Muscle of leg (tissue), 11 donors: ENCODE data around the gene SLC20A1. TPM values are rescaled to one million over a fixed set of nuclear protein-coding genes. Genes with fewer than 3 reads are reported as not detected.

ENCODE experiments used
- DNase-seq: peaks from one replicate; pipeline ENCODE4 v3.0.0; 2013
- H3K27ac ChIP-seq: one replicate; pipeline ENCODE4 v1.5.1; 2013; ENCODE audit warnings: mild to moderate bottlenecking, low read length, control low read depth
- H3K27me3 ChIP-seq: one replicate; pipeline ENCODE4 v1.6.1; 2013; ENCODE audit warnings: low read length; ENCODE audit not compliant: control insufficient read depth, insufficient read depth
- H3K36me3 ChIP-seq: one replicate; pipeline ENCODE4 v1.6.1; 2013; ENCODE audit warnings: low read length; ENCODE audit not compliant: control insufficient read depth, insufficient read depth
- H3K4me1 ChIP-seq: one replicate; pipeline ENCODE4 v1.6.1; 2013; ENCODE audit warnings: low read length; ENCODE audit not compliant: control insufficient read depth, insufficient read depth
- H3K4me3 ChIP-seq: one replicate; pipeline ENCODE4 v1.5.1; 2013; ENCODE audit warnings: low read length, control low read depth
- H3K9me3 ChIP-seq: replicated peaks from 2 replicates; pipeline ENCODE4 v1.6.1; 2013; ENCODE audit warnings: low read depth, low read length; ENCODE audit not compliant: control insufficient read depth
- WGBS: methylation state at CpG from one replicate; pipeline ENCODE4 v1.1.5; 2013; ENCODE audit warnings: missing lambda C conversion rate; ENCODE audit not compliant: insufficient coverage; 5-methylcytosine and 5-hydroxymethylcytosine counted together
- polyA plus RNA-seq, 8 donors: library from polyadenylated mRNA; unstranded; fragments of 120-200 nt; gene quantifications; one replicate each; pipeline versions ENCODE4 v1.2.1 to v1.2.3, GENCODE V29; 2013; ENCODE audit warnings: inconsistent platforms in 1 of 8, low replicate concordance in 1 of 8; ENCODE audit not compliant: insufficient read length in 8 of 8, insufficient read depth in 1 of 8
- total RNA-seq: library from RNA; stranded (reverse); fragments of 120-200 nt; gene quantifications from one replicate; pipeline ENCODE4 v1.2.4, GENCODE V29; 2013

SLC20A1 gene
- total and polyA plus RNA-seq, 9 donors, result 17.6 to 27.6 (median 21.5) TPM

DNA sequence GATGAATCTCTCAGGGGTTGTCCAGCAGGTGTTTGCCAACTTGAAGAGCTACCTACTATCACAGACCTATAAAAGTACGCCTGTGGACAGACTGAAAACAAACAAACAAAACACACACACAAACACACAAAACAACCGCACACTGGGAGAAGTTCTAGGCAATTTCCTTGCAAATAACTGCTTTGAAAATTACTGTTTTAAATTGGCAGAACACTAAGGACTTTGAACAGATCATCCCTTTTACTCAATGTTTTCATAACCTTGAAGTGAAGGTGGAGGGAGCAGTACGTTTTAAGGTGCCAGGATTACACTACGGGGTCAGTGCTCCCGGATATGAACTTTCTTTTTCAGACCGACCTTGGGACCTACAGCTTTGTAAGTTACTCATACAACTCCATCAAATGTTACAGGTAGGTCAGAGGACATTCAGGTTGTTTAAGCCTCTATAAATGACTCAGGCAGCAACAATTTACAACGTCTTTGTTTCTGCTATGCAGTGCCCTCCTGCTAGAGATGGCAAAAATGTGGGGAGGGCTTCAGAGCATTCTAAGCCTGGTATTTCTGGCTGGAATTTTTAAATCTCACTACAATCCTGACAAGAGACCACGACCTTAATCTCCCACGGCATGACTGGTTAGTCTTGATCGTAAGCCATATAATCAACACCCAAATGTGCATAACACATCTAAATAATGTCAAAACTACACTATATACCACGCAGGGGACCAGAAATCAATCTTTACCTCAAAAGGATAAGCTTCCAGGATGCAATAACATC is 1.4 kb upstream of the SLC20A1 start:
- Histone ChIP-seq H3K27me3 (no peaks in the 10 kb centered on the region), H3K36me3 (peaks cover 15% of the 10 kb centered on the region), H3K4me1 (peaks cover 7% of the 10 kb centered on the region), H3K9me3 (no peaks in the 10 kb centered on the region), H3K4me3 (peak overlapping the region; percentile 71), H3K27ac (peak overlapping the region; percentile 93)
- no peak for DNase-seq
- WGBS, result 42% methylated on average over 4 of the region's 11 CpGs

DNA sequence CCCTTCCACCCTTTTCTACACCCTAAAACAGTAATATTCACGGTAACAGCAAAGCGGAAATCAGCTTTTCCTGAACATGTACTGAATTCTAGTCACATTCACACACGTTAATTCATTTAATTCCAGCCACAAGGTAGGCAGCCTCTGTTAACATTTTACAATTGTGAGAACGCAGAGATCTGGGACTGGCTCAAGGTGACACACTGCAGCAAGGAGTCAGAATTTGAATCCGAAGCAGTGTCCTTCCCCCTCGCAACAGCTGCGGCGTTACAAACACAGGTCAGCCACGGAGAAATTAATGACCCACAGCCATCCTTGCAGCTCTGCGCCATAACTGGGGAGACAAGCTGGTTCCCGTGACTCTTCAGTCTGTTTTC is 818 bp upstream of the SLC20A1 start:
- H3K27me3 ChIP-seq, result no peaks in the 10 kb centered on the region
- DNase-seq, result no peak
- H3K4me1 ChIP-seq, result peaks cover 7% of the 10 kb centered on the region
- H3K4me3 ChIP-seq, result peak overlapping the region; percentile 71
- no peaks in the 10 kb centered on the region for H3K9me3 ChIP-seq
- peak overlapping the region; percentile 93 for H3K27ac ChIP-seq
- peaks cover 18% of the 10 kb centered on the region for H3K36me3 ChIP-seq
- WGBS, result 13% methylated on average over 10 of the region's 11 CpGs

DNA sequence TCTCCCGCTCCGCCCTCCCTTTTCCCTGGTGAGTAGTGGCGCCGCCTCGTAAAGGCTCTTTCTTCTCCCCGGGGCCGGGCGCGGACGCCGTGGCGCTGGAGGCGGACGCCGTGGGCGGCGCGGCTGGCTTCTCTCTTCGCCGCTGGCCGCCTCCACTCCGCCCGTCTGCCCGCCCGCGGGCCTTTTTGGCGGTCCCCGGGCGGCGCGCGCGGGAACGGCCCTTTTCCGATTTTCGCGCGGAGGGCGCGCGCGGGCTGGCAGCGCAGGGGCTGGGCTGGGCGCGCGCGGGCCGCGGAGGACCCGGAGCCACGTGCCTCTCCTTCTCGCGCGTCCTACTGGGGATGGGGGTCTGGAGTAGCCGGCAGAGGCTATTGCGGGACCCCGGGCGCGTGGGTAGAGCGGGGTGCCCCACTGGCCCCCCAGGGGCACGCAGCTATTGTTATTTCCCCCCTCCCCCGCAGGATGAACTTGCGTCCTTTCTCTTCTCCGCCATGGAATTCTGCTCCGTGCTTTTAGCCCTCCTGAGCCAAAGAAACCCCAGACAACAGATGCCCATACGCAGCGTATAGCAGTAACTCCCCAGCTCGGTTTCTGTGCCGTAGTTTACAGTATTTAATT is 472 bp downstream of the SLC20A1 start:
- H3K27ac ChIP-seq, result peak overlapping the region; percentile 93
- DNase-seq, result no peak
- peaks cover 23% of the 10 kb centered on the region for H3K36me3 ChIP-seq
- under 1% methylated on average over 59 of the region's 69 CpGs for WGBS
- H3K9me3 ChIP-seq, result no peaks in the 10 kb centered on the region
- peak overlapping the region; percentile 92 for H3K4me3 ChIP-seq
- no peaks in the 10 kb centered on the region for H3K27me3 ChIP-seq
- H3K4me1 ChIP-seq, result peaks cover 7% of the 10 kb centered on the region

DNA sequence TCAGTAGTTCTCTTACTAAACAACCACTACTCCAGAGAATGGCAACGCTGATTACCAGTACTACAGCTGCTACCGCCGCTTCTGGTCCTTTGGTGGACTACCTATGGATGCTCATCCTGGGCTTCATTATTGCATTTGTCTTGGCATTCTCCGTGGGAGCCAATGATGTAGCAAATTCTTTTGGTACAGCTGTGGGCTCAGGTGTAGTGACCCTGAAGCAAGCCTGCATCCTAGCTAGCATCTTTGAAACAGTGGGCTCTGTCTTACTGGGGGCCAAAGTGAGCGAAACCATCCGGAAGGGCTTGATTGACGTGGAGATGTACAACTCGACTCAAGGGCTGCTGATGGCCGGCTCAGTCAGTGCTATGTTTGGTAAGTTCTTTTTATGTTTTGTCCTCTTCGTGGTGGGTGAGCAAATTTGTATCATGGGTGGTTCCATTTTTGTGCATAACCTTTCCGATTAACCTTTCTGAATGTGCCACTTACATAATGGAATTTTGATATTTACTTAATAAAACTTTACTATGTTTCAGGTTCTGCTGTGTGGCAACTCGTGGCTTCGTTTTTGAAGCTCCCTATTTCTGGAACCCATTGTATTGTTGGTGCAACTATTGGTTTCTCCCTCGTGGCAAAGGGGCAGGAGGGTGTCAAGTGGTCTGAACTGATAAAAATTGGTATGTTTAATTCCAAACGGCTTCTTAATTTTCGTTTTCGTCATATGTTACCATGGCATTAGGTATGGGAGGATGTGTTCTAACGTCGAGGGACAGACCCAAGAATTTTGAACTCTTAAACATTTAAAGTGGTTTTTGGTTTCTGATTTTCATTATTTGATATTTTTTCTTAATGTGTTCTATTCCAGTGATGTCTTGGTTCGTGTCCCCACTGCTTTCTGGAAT is 1.3 kb downstream of the SLC20A1 start:
- peaks cover 32% of the 10 kb centered on the region for H3K36me3 ChIP-seq
- peak; percentile 34 for DNase-seq
- H3K4me1 ChIP-seq, result peaks cover 7% of the 10 kb centered on the region
- H3K4me3 ChIP-seq, result peak overlapping the region; percentile 92
- H3K27ac ChIP-seq, result no peak overlapping the region
- H3K9me3 ChIP-seq, result no peaks in the 10 kb centered on the region
- H3K27me3 ChIP-seq, result no peaks in the 10 kb centered on the region
- 27% methylated on average over 14 of the region's 20 CpGs for WGBS

DNA sequence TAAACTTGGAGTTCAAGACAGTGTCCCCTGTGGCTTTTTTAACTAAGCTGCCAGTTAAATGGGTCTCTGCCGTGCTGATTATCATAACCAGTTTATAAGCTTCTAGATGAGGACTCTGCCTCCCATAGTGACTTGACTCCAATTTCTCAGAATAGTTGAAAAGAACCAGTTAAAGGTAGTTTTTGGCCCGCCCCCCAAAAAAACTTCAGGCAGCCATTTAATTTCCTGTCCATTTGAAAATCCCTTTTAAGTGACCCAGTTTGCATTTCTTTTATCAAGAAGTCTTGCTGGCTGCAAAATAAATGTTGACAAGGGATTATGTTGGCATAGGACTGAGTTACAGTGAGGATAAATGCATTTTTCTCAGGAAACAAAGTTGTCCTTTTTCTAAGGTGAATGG is 2.3 kb downstream of the SLC20A1 start:
- Histone ChIP-seq H3K9me3 (no peaks in the 10 kb centered on the region), H3K27ac (no peak overlapping the region), H3K4me3 (no peak overlapping the region), H3K36me3 (peaks cover 38% of the 10 kb centered on the region), H3K4me1 (peaks cover 7% of the 10 kb centered on the region), H3K27me3 (no peaks in the 10 kb centered on the region)
- WGBS, result no CpG with 5 or more reads among the region's 2 CpGs
- DNase-seq, result no peak

DNA sequence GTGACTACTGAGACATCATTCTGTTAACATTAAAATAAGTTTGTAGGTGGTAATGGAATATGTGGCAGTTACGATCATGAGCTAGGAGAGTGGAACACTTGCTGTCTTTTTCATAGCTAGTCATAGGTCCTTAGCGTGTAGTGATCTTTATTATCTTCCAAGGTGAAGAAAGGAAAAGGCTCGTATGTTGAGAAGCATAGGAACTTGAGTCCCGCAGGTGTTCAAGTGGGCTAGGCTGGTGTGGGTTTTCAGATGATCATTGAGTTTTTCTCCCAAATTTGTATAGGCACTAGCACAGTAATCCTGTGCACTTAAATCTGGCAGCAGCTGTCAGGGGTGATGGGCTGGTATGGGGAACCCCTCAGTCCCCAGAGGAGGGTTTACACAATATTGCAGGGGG is 10.9 kb downstream of the SLC20A1 start:
- H3K4me3 ChIP-seq, result no peak overlapping the region
- no peaks in the 10 kb centered on the region for H3K27me3 ChIP-seq
- DNase-seq, result no peak
- WGBS, result 100% methylated on average over 1 of the region's 4 CpGs
- no peaks in the 10 kb centered on the region for H3K4me1 ChIP-seq
- H3K27ac ChIP-seq, result no peak overlapping the region
- peaks cover 54% of the 10 kb centered on the region for H3K36me3 ChIP-seq
- no peaks in the 10 kb centered on the region for H3K9me3 ChIP-seq

DNA sequence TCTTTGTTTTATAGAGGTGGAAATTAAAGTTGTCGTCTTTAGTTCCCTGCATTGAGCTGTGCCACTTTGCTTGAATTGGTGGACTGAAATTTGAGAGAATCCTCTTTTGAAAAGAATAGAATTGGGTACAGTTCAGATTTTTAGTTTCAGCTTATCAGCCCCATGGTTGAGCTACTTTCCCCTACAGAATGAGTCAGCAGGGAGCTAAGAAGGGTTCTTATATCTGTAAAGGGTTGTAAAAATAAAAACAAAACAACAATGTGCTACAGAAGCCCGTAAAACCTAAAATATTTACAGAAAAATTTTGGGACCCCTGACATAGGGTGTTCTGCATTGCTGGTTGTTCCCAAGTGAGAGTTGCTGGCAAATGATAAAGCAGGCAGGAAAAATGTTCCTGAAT is 12.6 kb downstream of the SLC20A1 start:
- WGBS, result no CpG with 5 or more reads among the region's 2 CpGs
- DNase-seq, result no peak
- no peaks in the 10 kb centered on the region for H3K4me1 ChIP-seq
- H3K36me3 ChIP-seq, result peaks cover 58% of the 10 kb centered on the region
- no peak overlapping the region for H3K27ac ChIP-seq
- H3K9me3 ChIP-seq, result no peaks in the 10 kb centered on the region
- no peak overlapping the region for H3K4me3 ChIP-seq
- no peaks in the 10 kb centered on the region for H3K27me3 ChIP-seq

DNA sequence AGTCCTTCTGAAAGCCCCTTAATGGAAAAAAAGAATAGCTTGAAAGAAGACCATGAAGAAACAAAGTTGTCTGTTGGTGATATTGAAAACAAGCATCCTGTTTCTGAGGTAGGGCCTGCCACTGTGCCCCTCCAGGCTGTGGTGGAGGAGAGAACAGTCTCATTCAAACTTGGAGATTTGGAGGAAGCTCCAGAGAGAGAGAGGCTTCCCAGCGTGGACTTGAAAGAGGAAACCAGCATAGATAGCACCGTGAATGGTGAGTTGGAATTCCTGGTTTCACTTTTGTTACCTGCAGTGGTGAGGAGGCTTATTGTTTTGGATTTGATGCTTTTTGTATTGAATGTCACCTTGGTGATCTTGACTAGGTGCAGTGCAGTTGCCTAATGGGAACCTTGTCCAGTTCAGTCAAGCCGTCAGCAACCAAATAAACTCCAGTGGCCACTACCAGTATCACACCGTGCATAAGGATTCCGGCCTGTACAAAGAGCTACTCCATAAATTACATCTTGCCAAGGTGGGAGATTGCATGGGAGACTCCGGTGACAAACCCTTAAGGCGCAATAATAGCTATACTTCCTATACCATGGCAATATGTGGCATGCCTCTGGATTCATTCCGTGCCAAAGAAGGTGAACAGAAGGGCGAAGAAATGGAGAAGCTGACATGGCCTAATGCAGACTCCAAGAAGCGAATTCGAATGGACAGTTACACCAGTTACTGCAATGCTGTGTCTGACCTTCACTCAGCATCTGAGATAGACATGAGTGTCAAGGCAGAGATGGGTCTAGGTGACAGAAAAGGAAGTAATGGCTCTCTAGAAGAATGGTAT is 13.3 kb downstream of the SLC20A1 start:
- no peaks in the 10 kb centered on the region for H3K9me3 ChIP-seq
- no peak overlapping the region for H3K27ac ChIP-seq
- H3K4me3 ChIP-seq, result no peak overlapping the region
- no peaks in the 10 kb centered on the region for H3K4me1 ChIP-seq
- H3K36me3 ChIP-seq, result peaks cover 64% of the 10 kb centered on the region
- no peaks in the 10 kb centered on the region for H3K27me3 ChIP-seq
- no peak for DNase-seq
- WGBS, result 87% methylated on average over 10 of the region's 11 CpGs

DNA sequence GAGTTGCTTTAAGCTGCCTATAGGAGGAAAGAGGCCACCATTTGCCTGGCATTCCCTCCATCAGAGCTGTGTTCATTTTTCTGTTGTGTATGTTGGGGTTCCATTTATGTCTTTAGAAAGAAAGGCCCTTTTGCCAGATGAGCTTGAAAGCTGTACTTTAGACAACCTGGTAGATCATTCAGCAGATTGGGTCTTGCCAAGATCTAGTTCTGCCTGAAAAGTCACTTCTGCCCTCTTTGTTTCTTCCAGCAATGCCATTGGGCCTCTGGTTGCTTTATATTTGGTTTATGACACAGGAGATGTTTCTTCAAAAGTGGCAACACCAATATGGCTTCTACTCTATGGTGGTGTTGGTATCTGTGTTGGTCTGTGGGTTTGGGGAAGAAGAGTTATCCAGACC is 14.4 kb downstream of the SLC20A1 start:
- Histone ChIP-seq H3K36me3 (peaks cover 63% of the 10 kb centered on the region), H3K27ac (no peak overlapping the region), H3K27me3 (no peaks in the 10 kb centered on the region), H3K4me3 (no peak overlapping the region), H3K9me3 (no peaks in the 10 kb centered on the region), H3K4me1 (no peaks in the 10 kb centered on the region)
- DNase-seq, result no peak
